Measurements from ENCODE around the gene NDUFS2. TPM values are rescaled to one million over a fixed set of nuclear protein-coding genes. Genes with fewer than 3 reads are reported as not detected.
A peak's percentile ranks its signal among the peaks of the same experiment; 100 is the strongest.

The NDUFS2 gene
- total RNA-seq, 4 donors from 2014 or later, result 88.7 to 127 (median 106) TPM

DNA sequence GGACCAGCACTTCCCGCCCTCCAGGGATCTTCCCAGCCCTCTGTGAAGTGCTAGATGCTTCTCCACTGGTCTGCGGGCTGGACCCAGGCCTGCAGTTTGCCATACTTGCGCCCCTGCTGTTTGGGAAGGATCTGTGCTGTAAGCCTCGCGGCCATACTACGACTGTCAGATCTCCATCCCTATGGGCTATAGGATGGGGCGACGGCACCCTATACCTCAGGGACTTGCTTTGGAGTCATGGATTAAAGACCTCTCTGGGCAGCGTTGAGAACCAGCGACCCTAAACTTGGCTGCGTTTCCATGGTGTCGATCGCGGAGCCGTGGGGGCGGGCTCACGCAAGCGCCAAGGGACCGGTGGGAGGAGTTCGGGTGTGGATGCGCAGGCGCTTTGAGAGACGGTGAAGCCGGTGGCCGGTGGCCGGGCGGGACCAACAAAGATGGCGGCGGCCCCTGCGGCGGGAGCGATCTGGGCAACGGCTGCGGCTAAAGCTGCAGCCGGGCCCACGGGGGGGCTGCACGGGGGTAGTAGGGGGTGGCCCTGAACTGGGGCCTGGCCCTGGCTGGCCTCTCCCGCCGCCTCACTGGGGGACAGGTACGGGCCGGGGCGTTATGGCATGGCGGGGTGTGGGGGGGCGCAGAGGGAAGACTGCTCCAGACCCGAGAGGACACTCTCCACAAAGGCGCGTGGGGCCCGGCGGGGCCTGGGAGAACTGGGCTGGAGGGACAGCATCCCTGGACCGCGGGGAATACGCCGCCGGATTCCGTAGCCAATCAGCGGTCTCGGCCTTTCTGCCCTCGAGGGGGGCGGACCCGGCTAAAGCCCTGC is 42.9 kb upstream of the NDUFS2 start, which contains the start of gene USP21:
Gene USP21, plus strand, starts transcription at position 414 of the 826 bp plus-strand sequence. CDS start 1,141 bp downstream, outside the sequence.
- intact Hi-C loops (cut with DNase I; ENCODE audit: low total_unique reads), result no loop called here
- H3K4me3 ChIP-seq (ENCODE audit: low read depth, poor library complexity, severe bottlenecking), result peak within 1 kb of the TSS; percentile 98
- 1 to 3% methylated on average over 27 to 55 of the region's 60 CpGs for WGBS, 2 donors
- TF ChIP-seq POLR2A (IDR thresholded peaks at IDR 0.05), result no peak
- TF ChIP-seq, protein P1, sequence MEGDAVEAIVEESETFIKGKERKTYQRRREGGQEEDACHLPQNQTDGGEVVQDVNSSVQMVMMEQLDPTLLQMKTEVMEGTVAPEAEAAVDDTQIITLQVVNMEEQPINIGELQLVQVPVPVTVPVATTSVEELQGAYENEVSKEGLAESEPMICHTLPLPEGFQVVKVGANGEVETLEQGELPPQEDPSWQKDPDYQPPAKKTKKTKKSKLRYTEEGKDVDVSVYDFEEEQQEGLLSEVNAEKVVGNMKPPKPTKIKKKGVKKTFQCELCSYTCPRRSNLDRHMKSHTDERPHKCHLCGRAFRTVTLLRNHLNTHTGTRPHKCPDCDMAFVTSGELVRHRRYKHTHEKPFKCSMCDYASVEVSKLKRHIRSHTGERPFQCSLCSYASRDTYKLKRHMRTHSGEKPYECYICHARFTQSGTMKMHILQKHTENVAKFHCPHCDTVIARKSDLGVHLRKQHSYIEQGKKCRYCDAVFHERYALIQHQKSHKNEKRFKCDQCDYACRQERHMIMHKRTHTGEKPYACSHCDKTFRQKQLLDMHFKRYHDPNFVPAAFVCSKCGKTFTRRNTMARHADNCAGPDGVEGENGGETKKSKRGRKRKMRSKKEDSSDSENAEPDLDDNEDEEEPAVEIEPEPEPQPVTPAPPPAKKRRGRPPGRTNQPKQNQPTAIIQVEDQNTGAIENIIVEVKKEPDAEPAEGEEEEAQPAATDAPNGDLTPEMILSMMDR (IDR thresholded peaks at IDR 0.05), result no peak
- peak; percentile 91 to 99 for DNase-seq (ENCODE audit: low spot score in 2 of 2)

DNA sequence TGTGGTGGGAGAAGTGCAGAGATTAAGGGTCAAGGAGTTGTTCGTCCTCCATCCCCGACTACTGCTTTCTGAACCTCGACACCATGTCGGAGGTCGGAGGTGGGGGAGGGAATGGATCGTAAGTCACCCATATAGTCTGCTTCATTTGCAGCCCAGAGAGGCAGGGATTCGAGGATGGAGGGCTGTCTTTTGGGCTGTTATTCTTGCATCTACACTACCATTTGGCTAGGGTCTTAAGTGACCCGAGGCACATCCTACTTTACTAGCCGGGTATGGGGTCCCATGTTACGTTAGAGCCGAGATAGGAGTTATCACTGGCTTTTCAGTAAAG is 42.3 kb upstream of the NDUFS2 start:
- intact Hi-C loops (cut with DNase I; ENCODE audit: low total_unique reads), result no loop called here
- H3K4me3 ChIP-seq (ENCODE audit: low read depth, poor library complexity, severe bottlenecking), result peak overlapping the region; percentile 98
- no peak for DNase-seq (ENCODE audit: low spot score in 2 of 2)
- WGBS, 2 donors, result 5 to 11% methylated on average over 11 of the region's 11 CpGs
- TF ChIP-seq, protein P1 (IDR thresholded peaks at IDR 0.05), result no peak
- no peak for TF ChIP-seq POLR2A (IDR thresholded peaks at IDR 0.05)

DNA sequence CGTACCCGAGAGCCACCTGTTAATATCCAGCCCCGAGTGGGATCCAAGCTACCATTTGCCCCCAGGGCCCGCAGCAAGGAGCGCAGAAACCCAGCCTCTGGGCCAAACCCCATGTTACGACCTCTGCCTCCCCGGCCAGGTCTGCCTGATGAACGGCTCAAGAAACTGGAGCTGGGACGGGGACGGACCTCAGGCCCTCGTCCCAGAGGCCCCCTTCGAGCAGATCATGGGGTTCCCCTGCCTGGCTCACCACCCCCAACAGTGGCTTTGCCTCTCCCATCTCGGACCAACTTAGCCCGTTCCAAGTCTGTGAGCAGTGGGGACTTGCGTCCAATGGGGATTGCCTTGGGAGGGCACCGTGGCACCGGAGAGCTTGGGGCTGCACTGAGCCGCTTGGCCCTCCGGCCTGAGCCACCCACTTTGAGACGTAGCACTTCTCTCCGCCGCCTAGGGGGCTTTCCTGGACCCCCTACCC is 41.5 kb upstream of the NDUFS2 start:
- WGBS, 2 donors, result 91 to 92% methylated on average over 22 of the region's 22 CpGs
- no peak for DNase-seq (ENCODE audit: low spot score in 2 of 2)
- intact Hi-C loops (cut with DNase I; ENCODE audit: low total_unique reads), result no loop called here
- TF ChIP-seq, protein P1 (IDR thresholded peaks at IDR 0.05), result no peak
- TF ChIP-seq POLR2A (IDR thresholded peaks at IDR 0.05), result no peak
- H3K4me3 ChIP-seq (ENCODE audit: low read depth, poor library complexity, severe bottlenecking), result no peak overlapping the region

DNA sequence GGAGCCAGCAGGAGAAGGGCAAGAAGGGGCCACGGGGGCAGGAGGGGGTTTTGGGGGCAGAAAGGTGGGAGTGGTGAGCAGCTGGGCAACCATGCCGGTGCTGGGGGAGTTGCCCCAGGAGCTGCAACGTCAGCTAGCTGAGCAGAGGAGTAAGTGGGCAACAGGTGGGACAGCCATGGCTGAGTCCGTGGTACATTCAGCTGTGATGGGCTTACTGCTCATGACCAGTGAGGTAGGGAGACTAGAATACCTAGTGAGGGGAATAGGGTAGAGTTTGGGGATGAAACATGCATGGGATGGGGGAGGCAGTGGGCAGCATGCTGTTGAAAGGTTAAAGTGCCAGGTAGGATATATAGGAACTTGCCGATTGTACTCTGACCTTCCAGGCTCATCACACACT is 40.5 kb upstream of the NDUFS2 start:
- 81 to 88% methylated on average over 5 of the region's 5 CpGs for WGBS, 2 donors
- H3K4me3 ChIP-seq (ENCODE audit: low read depth, poor library complexity, severe bottlenecking), result no peak overlapping the region
- DNase-seq (ENCODE audit: low spot score in 2 of 2), result no peak
- intact Hi-C loops (cut with DNase I; ENCODE audit: low total_unique reads), result no loop called here
- TF ChIP-seq, protein P1 (IDR thresholded peaks at IDR 0.05), result no peak
- no peak for TF ChIP-seq POLR2A (IDR thresholded peaks at IDR 0.05)

DNA sequence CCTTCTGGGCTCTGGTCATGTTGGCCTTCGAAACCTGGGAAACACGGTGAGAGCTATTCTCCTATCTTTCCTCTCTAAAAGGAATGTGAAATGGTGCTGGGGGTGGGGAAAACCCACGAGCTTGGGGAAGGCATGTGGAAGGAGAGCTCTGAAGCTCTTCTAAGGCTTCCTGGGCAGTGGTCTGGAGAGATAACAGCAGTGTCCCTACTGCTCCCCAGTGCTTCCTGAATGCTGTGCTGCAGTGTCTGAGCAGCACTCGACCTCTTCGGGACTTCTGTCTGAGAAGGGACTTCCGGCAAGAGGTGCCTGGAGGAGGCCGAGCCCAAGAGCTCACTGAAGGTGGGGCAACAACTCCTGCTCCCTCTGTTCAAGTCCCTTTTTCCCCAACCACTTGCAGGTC is 40.1 kb upstream of the NDUFS2 start:
- H3K4me3 ChIP-seq (ENCODE audit: low read depth, poor library complexity, severe bottlenecking), result no peak overlapping the region
- WGBS, 2 donors, result 79 to 85% methylated on average over 7 of the region's 7 CpGs
- intact Hi-C loops (cut with DNase I; ENCODE audit: low total_unique reads), result no loop called here
- TF ChIP-seq, protein P1 (IDR thresholded peaks at IDR 0.05), result no peak
- TF ChIP-seq POLR2A (IDR thresholded peaks at IDR 0.05), result no peak
- no peak for DNase-seq (ENCODE audit: low spot score in 2 of 2)

Data from lower leg skin (tissue), 4 donors.